Osteocyte (in vitro differentiated cells): ENCODE measurements around the gene C11orf98. TPM values are rescaled to one million over a fixed set of nuclear protein-coding genes. Genes with fewer than 3 reads are reported as not detected.

Experiments used
- DNase-seq: peaks from one replicate; pipeline ENCODE4 v3.0.0; 2021; ENCODE audit warnings: mixed read lengths; ENCODE audit not compliant: unreplicated experiment; ENCODE audit errors: extremely low spot score
- H3K27ac Mint-ChIP-seq: one replicate; pipeline ENCODE4 v1.8.0; 2021; ENCODE audit warnings: mild to moderate bottlenecking, mixed read lengths; ENCODE audit not compliant: unreplicated experiment
- H3K27me3 Mint-ChIP-seq: one replicate; pipeline ENCODE4 v1.8.0; 2021; ENCODE audit warnings: mixed read lengths; ENCODE audit not compliant: unreplicated experiment
- H3K36me3 Mint-ChIP-seq: one replicate; pipeline ENCODE4 v1.8.0; 2021; ENCODE audit warnings: mixed read lengths; ENCODE audit not compliant: unreplicated experiment
- H3K4me1 Mint-ChIP-seq: one replicate; pipeline ENCODE4 v1.8.0; 2021; ENCODE audit warnings: mixed read lengths; ENCODE audit not compliant: unreplicated experiment
- H3K4me3 Mint-ChIP-seq: one replicate; pipeline ENCODE4 v1.8.0; 2021; ENCODE audit warnings: mild to moderate bottlenecking, moderate library complexity, mixed read lengths; ENCODE audit not compliant: unreplicated experiment
- H3K9me3 Mint-ChIP-seq: one replicate; pipeline ENCODE4 v1.8.0; 2021; ENCODE audit warnings: mixed read lengths; ENCODE audit not compliant: unreplicated experiment
- long read RNA-seq: library from polyadenylated mRNA; unstranded; transcript quantifications from one replicate; pipeline ENCODE4 v2.0.0, GENCODE V29; 2021
- total RNA-seq: library from RNA; stranded (reverse); gene quantifications from 2 replicates; pipeline ENCODE4 v1.2.1, GENCODE V29; 2021
- TF ChIP-seq, protein P1 (sequence below): fragments of 200-600 bp; sonication (generic); IDR thresholded peaks from 2 replicates; pipeline ENCODE4 v1.5.0; 2021; ENCODE audit warnings: antibody characterized with exemption, mild to moderate bottlenecking, moderate library complexity

Gene C11orf98
- total RNA-seq = 53.6 and 56.3 TPM in 2 replicates
- long read RNA-seq, transcript C11orf98-201 (4 exons, 654 nt) = major isoform, 14 of 17 reads
- long read RNA-seq, partial matches to known transcripts = 0 of 17 reads
- long read RNA-seq, other reads (novel, unspliced or antisense) = 1 of 17 reads

DNA sequence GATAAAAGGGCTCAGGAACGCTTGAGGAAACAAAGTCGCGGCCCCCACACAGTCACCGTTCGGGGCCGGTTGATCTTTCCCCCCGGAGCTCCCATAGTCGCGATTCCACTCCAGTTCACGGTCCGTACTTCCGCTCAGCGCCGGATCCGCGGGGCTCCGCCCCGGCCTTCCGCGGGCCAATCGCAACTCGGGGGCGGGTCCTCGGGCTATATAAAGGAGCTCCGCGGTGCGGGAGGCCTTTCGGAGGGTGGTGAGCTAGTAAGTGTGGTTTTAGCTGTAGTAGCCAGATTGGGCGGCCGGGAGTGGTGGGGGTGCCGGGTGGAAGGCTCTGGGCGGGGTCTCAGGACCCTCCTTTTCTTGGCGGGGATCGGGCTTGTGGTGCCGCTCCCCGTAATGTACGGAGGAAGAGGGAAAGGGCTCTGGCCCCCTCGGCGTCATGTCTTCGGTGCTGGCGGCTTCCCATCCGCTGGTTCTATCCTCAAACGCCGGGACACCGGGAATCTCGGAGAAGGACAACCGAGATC lies at the start of gene C11orf98, which contains the start of gene CSKMT:
Gene C11orf98 (minus strand): TSS at position 136 of the 524 bp plus-strand sequence. CDS start 41 bp downstream, at position 95.
Gene CSKMT (plus strand): TSS at position 238 of the 524 bp plus-strand sequence. CDS start 568 bp downstream, outside the sequence.
- Mint-ChIP-seq H3K27ac (peak within 1 kb of the TSS; percentile 96), H3K4me1 (peaks cover 29% of the 10 kb centered on the region), H3K9me3 (no peaks in the 10 kb centered on the region), H3K4me3 (peak within 1 kb of the TSS; percentile 91), H3K36me3 (peaks cover 10% of the 10 kb centered on the region), H3K27me3 (no peaks in the 10 kb centered on the region)
- TF ChIP-seq, protein P1, sequence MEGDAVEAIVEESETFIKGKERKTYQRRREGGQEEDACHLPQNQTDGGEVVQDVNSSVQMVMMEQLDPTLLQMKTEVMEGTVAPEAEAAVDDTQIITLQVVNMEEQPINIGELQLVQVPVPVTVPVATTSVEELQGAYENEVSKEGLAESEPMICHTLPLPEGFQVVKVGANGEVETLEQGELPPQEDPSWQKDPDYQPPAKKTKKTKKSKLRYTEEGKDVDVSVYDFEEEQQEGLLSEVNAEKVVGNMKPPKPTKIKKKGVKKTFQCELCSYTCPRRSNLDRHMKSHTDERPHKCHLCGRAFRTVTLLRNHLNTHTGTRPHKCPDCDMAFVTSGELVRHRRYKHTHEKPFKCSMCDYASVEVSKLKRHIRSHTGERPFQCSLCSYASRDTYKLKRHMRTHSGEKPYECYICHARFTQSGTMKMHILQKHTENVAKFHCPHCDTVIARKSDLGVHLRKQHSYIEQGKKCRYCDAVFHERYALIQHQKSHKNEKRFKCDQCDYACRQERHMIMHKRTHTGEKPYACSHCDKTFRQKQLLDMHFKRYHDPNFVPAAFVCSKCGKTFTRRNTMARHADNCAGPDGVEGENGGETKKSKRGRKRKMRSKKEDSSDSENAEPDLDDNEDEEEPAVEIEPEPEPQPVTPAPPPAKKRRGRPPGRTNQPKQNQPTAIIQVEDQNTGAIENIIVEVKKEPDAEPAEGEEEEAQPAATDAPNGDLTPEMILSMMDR = no peak
- DNase-seq = peak; percentile 98

DNA sequence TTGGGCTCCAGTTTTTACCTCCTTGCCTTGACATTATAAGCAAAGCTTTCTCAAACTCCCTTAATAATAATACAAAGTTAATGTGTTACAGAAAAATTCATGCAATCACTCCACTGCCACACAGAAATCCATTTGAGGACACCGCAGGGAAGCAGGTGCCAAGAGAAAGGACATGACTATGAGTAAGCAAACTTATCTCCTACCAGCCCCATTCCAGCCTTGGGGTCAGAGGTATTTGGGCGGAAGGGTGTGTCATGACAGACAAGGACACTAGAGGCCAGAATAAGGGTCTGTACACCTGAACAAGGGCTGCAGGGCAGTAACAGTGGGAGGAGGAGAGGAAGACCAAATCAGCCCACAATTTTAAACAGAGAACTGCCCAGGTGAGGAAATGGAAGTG lies 48.3 kb upstream of the C11orf98 start:
- Mint-ChIP-seq H3K4me3 (no peak overlapping the region), H3K36me3 (peaks cover 44% of the 10 kb centered on the region), H3K27me3 (no peaks in the 10 kb centered on the region), H3K27ac (peak overlapping the region; percentile 57), H3K9me3 (no peaks in the 10 kb centered on the region), H3K4me1 (peaks cover 26% of the 10 kb centered on the region)
- DNase-seq = no peak
- TF ChIP-seq, protein P1 = no peak

DNA sequence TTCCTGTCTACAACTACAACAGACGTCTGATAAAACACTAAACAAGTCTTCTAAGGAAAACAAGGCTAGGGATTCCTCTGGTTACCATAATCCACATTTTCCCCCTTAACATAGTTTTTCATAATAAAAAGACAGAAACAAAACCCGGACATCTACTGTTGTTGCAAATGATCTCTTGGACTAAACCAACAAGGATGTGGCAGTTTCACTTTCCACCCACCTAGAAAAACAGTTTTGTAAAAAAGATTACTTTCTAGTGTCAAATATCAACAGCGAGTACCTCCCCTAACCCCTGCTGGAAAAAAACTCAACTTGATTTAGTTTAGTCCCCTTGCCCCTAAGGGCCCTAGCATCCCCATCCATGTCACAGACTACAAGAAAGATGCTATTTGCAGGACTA lies 47.9 kb upstream of the C11orf98 start:
- Mint-ChIP-seq H3K27ac (peak overlapping the region; percentile 57), H3K4me1 (peaks cover 29% of the 10 kb centered on the region), H3K36me3 (peaks cover 39% of the 10 kb centered on the region)

DNA sequence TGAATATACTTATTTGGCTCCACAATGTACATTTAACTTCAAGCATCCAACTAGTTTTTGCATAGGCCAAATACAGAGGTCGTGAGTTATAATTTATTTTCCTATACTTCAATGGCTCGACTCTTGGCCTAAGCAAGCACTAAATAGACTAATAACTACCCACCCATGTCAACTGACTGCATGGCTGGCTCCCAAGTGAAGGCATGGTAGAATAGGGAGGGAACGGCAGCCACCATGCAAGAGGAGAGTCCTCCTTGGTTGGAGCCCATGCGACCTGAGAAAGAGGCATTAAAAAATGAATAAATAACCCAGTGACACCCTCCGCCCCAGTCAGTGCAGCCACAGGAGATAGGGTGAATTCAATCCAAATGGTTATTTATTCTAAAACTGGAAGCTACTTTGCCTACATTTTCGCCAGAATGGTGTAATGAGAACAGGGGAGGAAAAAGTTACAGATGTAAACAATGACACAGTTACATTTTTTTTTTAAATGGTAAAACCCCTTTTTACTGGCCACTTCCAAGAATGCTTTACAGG lies 47.3 kb upstream of the C11orf98 start:
- DNase-seq = no peak

More for the DNA sequence above, 47.9 kb upstream of the C11orf98 start:
- no peaks in the 10 kb centered on the region for H3K9me3 Mint-ChIP-seq
- no peak overlapping the region for H3K4me3 Mint-ChIP-seq
- TF ChIP-seq, protein P1 = no peak
- no peak for DNase-seq
- H3K27me3 Mint-ChIP-seq = no peaks in the 10 kb centered on the region

DNA sequence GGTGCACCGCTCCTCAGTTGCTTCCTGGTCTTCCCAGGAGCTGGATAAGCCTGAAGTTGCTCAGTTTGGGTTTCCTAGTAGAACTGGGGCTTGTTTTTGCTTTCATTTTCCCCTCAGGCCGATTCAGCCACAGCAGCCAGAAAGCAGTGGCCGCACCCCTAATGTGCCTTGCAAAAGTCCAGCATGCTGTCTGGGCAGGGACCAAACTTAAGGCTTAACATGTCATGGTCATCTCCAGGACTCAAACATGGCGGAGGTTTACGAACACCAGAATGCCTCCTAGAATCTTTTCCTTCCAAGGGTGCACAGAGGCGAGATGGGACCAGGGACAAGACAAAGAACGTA lies 45.0 kb upstream of the C11orf98 start:
- peaks cover 51% of the 10 kb centered on the region for H3K4me1 Mint-ChIP-seq
- no peaks in the 10 kb centered on the region for H3K9me3 Mint-ChIP-seq
- no peaks in the 10 kb centered on the region for H3K27me3 Mint-ChIP-seq
- DNase-seq = no peak
- peak overlapping the region; percentile 80 for H3K4me3 Mint-ChIP-seq
- H3K27ac Mint-ChIP-seq = peak overlapping the region; percentile 100
- TF ChIP-seq, protein P1 = no peak
- H3K36me3 Mint-ChIP-seq = peaks cover 16% of the 10 kb centered on the region

More for the DNA sequence above, 47.3 kb upstream of the C11orf98 start:
- peaks cover 33% of the 10 kb centered on the region for H3K4me1 Mint-ChIP-seq
- TF ChIP-seq, protein P1 = no peak
- H3K36me3 Mint-ChIP-seq = peaks cover 34% of the 10 kb centered on the region
- H3K9me3 Mint-ChIP-seq = no peaks in the 10 kb centered on the region
- H3K4me3 Mint-ChIP-seq = no peak overlapping the region
- peak overlapping the region; percentile 57 for H3K27ac Mint-ChIP-seq
- H3K27me3 Mint-ChIP-seq = no peaks in the 10 kb centered on the region
